ENCODE data around the gene SLC25A39. TPM values are rescaled to one million over a fixed set of nuclear protein-coding genes. Genes with fewer than 3 reads are reported as not detected.
"Not testable (repeated sequence)": the region's sequence is repeated elsewhere in the genome, so short reads cannot be mapped to it uniquely, and the experiment has no call there.

Gene SLC25A39
- total and polyA plus RNA-seq, 9 of the 15 experiments (the other 6 are each of a cell fraction or from before 2014, with no cell fraction given) = 4.8 to 267 (median 140) TPM

GRCh38 chr17:44368391-44369243 lies 44.0 kb upstream of the SLC25A39 start:
- in situ Hi-C loops (cut with MboI); H3K9ac ChIP-seq (ENCODE audit: insufficient read depth in 1 of 2, low read depth in 2 of 2, low read length in 2 of 2); H3K4me3 ChIP-seq; H3K9me1 ChIP-seq (ENCODE audit: control insufficient read depth, insufficient read depth, low read length); intact Hi-C loops (cut with micrococcal nuclease); H3K9me3 ChIP-seq (replicated peaks; ENCODE audit: control insufficient read depth, insufficient read depth, low read depth, low read length); BruUV-seq (replicated peaks); CTCF ChIA-PET (ENCODE audit: low intra/inter-chr PET ratio); FAIRE-seq; H3K27me3 ChIP-seq (ENCODE audit: control insufficient read depth in 2 of 2, insufficient read depth in 2 of 2, low read length in 2 of 2); H3K27ac ChIP-seq (ENCODE audit: extremely low read depth, low read depth, low read length); H3K4me1 ChIP-seq (replicated peaks in 1 of 2; ENCODE audit: control insufficient read depth in 2 of 2, insufficient read depth in 2 of 2, low read length in 2 of 2); H2AFZ ChIP-seq (ENCODE audit: low read depth, low read length); H3K36me3 ChIP-seq (ENCODE audit: control insufficient read depth, insufficient read depth, low read length); ATAC-seq; H4K20me1 ChIP-seq (replicated peaks; ENCODE audit: control insufficient read depth, insufficient read depth, low read length); DNase-seq (ENCODE audit: extremely low read depth in 1 of 4, low spot score in 3 of 4); H3K4me2 ChIP-seq (ENCODE audit: insufficient read depth, low read length); H3K79me2 ChIP-seq (ENCODE audit: control insufficient read depth, insufficient read depth, low read length): not testable (repeated sequence)
- peak; percentile 28; the same call in 1 of the 2 replicates for TF ChIP-seq NFIC (IDR thresholded peaks at IDR 0.05)
- WGBS (ENCODE audit: insufficient coverage, low coverage, missing lambda C conversion rate) = 79% methylated on average over 26 of the region's 42 CpGs
- POLR2A ChIA-PET = interaction anchor here (0.7 to 1.1 kb wide), 3 partner anchors 11 to 18 kb away, joined by 3 read pairs; no protein-coding TSS in a partner anchor

GRCh38 chr17:44367231-44367979 lies 42.8 kb upstream of the SLC25A39 start:
- no TSS peak for BruUV-seq (replicated peaks)
- TF ChIP-seq TEAD1 (CRISPR knock-in tag; IDR thresholded peaks at IDR 0.05) (0 out of 4 replicates have a peak, but pooled peaks of 1 of the 2 experiments have one; percentile 27), RBM25 (IDR thresholded peaks at IDR 0.05; ENCODE audit: low read depth, low read length, severe bottlenecking) (peak; percentile 62), PRDM10 (IDR thresholded peaks at IDR 0.05; ENCODE audit: partially characterized antibody) (peak; percentile 77), POLR2AphosphoS2 (IDR thresholded peaks at IDR 0.05; ENCODE audit: low read length) (no peak), CBFA2T3 (IDR thresholded peaks at IDR 0.05) (0 out of 2 replicates have a peak, but pooled peaks have one; percentile 10), BCOR (IDR thresholded peaks at IDR 0.05) (peak; percentile 56; the same call in 1 of the 2 replicates)
- intact Hi-C loops (cut with micrococcal nuclease) (no loop called here), in situ Hi-C loops (cut with MboI) (no loop called here)
- H3K36me3 ChIP-seq (ENCODE audit: control insufficient read depth, insufficient read depth, low read length) = no peaks in the 10 kb centered on the region
- POLR2A ChIA-PET = interaction anchor here (0.8 to 1.6 kb wide), 3 partner anchors 12 to 181 kb away, joined by 3 to 7 read pairs (median 4); partner anchors contain the start of gene TMUB2
- H4K20me1 ChIP-seq (replicated peaks; ENCODE audit: control insufficient read depth, insufficient read depth, low read length) = no peaks in the 10 kb centered on the region
- peak overlapping the region; percentile 12; the same call in 1 of the 2 replicates for H2AFZ ChIP-seq (ENCODE audit: low read depth, low read length)
- no peak overlapping the region for H3K9ac ChIP-seq (ENCODE audit: insufficient read depth in 1 of 2, low read depth in 2 of 2, low read length in 2 of 2)
- CTCF ChIA-PET (ENCODE audit: low intra/inter-chr PET ratio) = no interaction called here
- H3K4me2 ChIP-seq (ENCODE audit: insufficient read depth, low read length) = no peak overlapping the region; the same call in 1 of the 2 replicates
- H3K27me3 ChIP-seq (ENCODE audit: control insufficient read depth in 2 of 2, insufficient read depth in 2 of 2, low read length in 2 of 2) = no peaks in the 10 kb centered on the region; a peak in 1 of 5 replicates
- DNase-seq (ENCODE audit: extremely low read depth in 1 of 4, low spot score in 3 of 4) = no peak
- no peaks in the 10 kb centered on the region for H3K9me3 ChIP-seq (replicated peaks; ENCODE audit: control insufficient read depth, insufficient read depth, low read depth, low read length)
- no peaks in the 10 kb centered on the region for H3K9me1 ChIP-seq (ENCODE audit: control insufficient read depth, insufficient read depth, low read length)
- 8% methylated on average over 7 of the region's 7 CpGs for WGBS (ENCODE audit: insufficient coverage, low coverage, missing lambda C conversion rate)
- no peak for FAIRE-seq
- peaks cover 5 to 19% of the 10 kb centered on the region in 2 experiments; a peak in 4 of 5 replicates for H3K4me1 ChIP-seq (replicated peaks in 1 of 2; ENCODE audit: control insufficient read depth in 2 of 2, insufficient read depth in 2 of 2, low read length in 2 of 2)
- no peaks in the 10 kb centered on the region for H3K79me2 ChIP-seq (ENCODE audit: control insufficient read depth, insufficient read depth, low read length)
- ATAC-seq = no peak
- no peak overlapping the region for H3K4me3 ChIP-seq
- H3K27ac ChIP-seq (ENCODE audit: extremely low read depth, low read depth, low read length) = no peak overlapping the region
